Panc1 (cell line): ENCODE measurements around the gene FGR.

Source experiments
- CTCF ChIP-seq: fragments of 450-650 bp; IDR thresholded peaks from 2 replicates; pipeline ENCODE4 v1.5.1; 2017; ENCODE audit warnings: mild to moderate bottlenecking
- REST ChIP-seq, 2 experiments: IDR thresholded peaks; 2 replicates each; pipeline ENCODE4 v1.6.1; 2011 to 2012; ENCODE audit warnings: low read depth in 2 of 2, control low read depth in 1 of 2, low read length in 1 of 2, mild to moderate bottlenecking in 1 of 2, moderate library complexity in 1 of 2; ENCODE audit not compliant: insufficient read depth in 1 of 2

- TF ChIP-seq REST (IDR thresholded peaks at IDR 0.05; ENCODE audit: insufficient read depth in 1 of 2, low read depth in 2 of 2, low read length in 1 of 2) = no peak
- TF ChIP-seq CTCF = no peak
Observed at GRCh38 chr1:27576806-27577227, 58.2 kb downstream of the FGR start.
